ENCODE measurements around the gene BMP2K.
"Not testable (repeated sequence)": the region's sequence is repeated elsewhere in the genome, so short reads cannot be mapped to it uniquely, and the experiment has no call there.

BMP2K gene

GRCh38 chr4:78787392-78788006 is 11.3 kb downstream of the BMP2K start:
- in situ Hi-C loops (cut with MboI; ENCODE audit: low sequenced_read_pairs) = no loop called here

- in situ Hi-C loops (cut with MboI; ENCODE audit: low sequenced_read_pairs) = no loop called here
Measured at GRCh38 chr4:78788007-78788889, 12.1 kb downstream of the BMP2K start.

- in situ Hi-C loops (cut with MboI; ENCODE audit: low sequenced_read_pairs) = not testable (repeated sequence)
Measured at GRCh38 chr4:78795594-78796416, 19.7 kb downstream of the BMP2K start.

GRCh38 chr4:78796526-78796925 is 20.4 kb downstream of the BMP2K start:
- in situ Hi-C loops (cut with MboI; ENCODE audit: low sequenced_read_pairs) = no loop called here

GRCh38 chr4:78797777-78798284 is 21.7 kb downstream of the BMP2K start:
- in situ Hi-C loops (cut with MboI; ENCODE audit: low sequenced_read_pairs) = no loop called here

- in situ Hi-C loops (cut with MboI; ENCODE audit: low sequenced_read_pairs) = no loop called here
Measured at GRCh38 chr4:78799551-78800495, 23.7 kb downstream of the BMP2K start.

GRCh38 chr4:78800965-78801364 is 24.8 kb downstream of the BMP2K start:
- in situ Hi-C loops (cut with MboI; ENCODE audit: low sequenced_read_pairs) = no loop called here

GRCh38 chr4:78803983-78804382 is 27.8 kb downstream of the BMP2K start:
- in situ Hi-C loops (cut with MboI; ENCODE audit: low sequenced_read_pairs) = no loop called here

GRCh38 chr4:78806943-78807460 is 30.9 kb downstream of the BMP2K start:
- in situ Hi-C loops (cut with MboI; ENCODE audit: low sequenced_read_pairs) = no loop called here

- in situ Hi-C loops (cut with MboI; ENCODE audit: low sequenced_read_pairs) = no loop called here
Measured at GRCh38 chr4:78809295-78809694, 33.1 kb downstream of the BMP2K start.

GRCh38 chr4:78809928-78810835 is 34.0 kb downstream of the BMP2K start:
- in situ Hi-C loops (cut with MboI; ENCODE audit: low sequenced_read_pairs) = no loop called here

- in situ Hi-C loops (cut with MboI; ENCODE audit: low sequenced_read_pairs) = no loop called here
Measured at GRCh38 chr4:78811034-78811433, 34.9 kb downstream of the BMP2K start.

GRCh38 chr4:78818530-78819079 is 42.5 kb downstream of the BMP2K start:
- in situ Hi-C loops (cut with MboI; ENCODE audit: low sequenced_read_pairs) = no loop called here

GRCh38 chr4:78824001-78824400 is 47.9 kb downstream of the BMP2K start:
- in situ Hi-C loops (cut with MboI; ENCODE audit: low sequenced_read_pairs) = no loop called here

- in situ Hi-C loops (cut with MboI; ENCODE audit: low sequenced_read_pairs) = no loop called here
Measured at GRCh38 chr4:78827191-78827590, 51.0 kb downstream of the BMP2K start.

- in situ Hi-C loops (cut with MboI; ENCODE audit: low sequenced_read_pairs) = no loop called here
Measured at GRCh38 chr4:78829296-78829695, 53.1 kb downstream of the BMP2K start.

GRCh38 chr4:78839676-78840075 is 63.5 kb downstream of the BMP2K start:
- in situ Hi-C loops (cut with MboI; ENCODE audit: low sequenced_read_pairs) = not testable (repeated sequence)

GRCh38 chr4:78840286-78840685 is 64.1 kb downstream of the BMP2K start:
- in situ Hi-C loops (cut with MboI; ENCODE audit: low sequenced_read_pairs) = not testable (repeated sequence)

- in situ Hi-C loops (cut with MboI; ENCODE audit: low sequenced_read_pairs) = no loop called here
Measured at GRCh38 chr4:78845472-78845871, 69.3 kb downstream of the BMP2K start.

Data from HL-60/S4 treated with phorbol 12-myristate 13-acetate at 8.2 ng/mL for 4 days and 3 days (cell line).